ENCODE data around the gene TSEN15. TPM values are rescaled to one million over a fixed set of nuclear protein-coding genes. Genes with fewer than 3 reads are reported as not detected.
"Not testable (repeated sequence)": the region's sequence is repeated elsewhere in the genome, so short reads cannot be mapped to it uniquely, and the experiment has no call there.

The TSEN15 gene
- total and polyA plus RNA-seq, 8 donors = 11.6 to 137 (median 24.6) TPM

DNA sequence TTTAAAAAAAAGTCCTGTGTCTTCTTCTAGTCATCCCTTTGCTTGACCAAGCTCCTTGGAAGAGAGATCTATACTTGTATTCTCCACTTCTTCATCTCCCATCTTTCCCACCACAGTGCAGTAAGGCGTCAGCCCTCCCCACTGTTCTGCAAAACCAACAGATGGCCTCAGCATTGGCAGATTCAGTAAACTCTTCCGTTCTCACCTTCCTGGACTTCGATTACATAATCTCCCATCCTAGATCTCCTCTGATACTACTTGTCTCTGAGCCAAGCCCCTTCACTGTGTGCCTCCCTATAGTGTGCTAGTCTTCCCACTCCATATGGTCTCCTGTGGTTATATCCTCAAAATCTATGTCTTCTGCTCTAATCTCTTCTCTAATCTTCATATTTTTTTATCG lies 12.4 kb upstream of the TSEN15 start:
- Histone ChIP-seq H3K36me3 (no peaks in the 10 kb centered on the region), H3K4me1 (peaks cover 10 to 24% (median 21%) of the 10 kb centered on the region in 4 donors), H3K9me3 (no peaks in the 10 kb centered on the region), H3K4me3 (no peak overlapping the region), H3K27me3 (peaks cover 0 to 30% (median 15%) of the 10 kb centered on the region in 3 donors), H3K27ac (no peak overlapping the region)
- no peak for DNase-seq
- TF ChIP-seq POLR2AphosphoS5 (IDR thresholded peaks at IDR 0.05) = no peak
- no peak for TF ChIP-seq POLR2A (IDR thresholded peaks at IDR 0.05)
- TF ChIP-seq, protein P1, sequence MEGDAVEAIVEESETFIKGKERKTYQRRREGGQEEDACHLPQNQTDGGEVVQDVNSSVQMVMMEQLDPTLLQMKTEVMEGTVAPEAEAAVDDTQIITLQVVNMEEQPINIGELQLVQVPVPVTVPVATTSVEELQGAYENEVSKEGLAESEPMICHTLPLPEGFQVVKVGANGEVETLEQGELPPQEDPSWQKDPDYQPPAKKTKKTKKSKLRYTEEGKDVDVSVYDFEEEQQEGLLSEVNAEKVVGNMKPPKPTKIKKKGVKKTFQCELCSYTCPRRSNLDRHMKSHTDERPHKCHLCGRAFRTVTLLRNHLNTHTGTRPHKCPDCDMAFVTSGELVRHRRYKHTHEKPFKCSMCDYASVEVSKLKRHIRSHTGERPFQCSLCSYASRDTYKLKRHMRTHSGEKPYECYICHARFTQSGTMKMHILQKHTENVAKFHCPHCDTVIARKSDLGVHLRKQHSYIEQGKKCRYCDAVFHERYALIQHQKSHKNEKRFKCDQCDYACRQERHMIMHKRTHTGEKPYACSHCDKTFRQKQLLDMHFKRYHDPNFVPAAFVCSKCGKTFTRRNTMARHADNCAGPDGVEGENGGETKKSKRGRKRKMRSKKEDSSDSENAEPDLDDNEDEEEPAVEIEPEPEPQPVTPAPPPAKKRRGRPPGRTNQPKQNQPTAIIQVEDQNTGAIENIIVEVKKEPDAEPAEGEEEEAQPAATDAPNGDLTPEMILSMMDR (IDR thresholded peaks at IDR 0.05) = no peak
- TF ChIP-seq EP300 (IDR thresholded peaks at IDR 0.05) = no peak
- 78 to 92% (median 87%) methylated on average over 4 of the region's 4 CpGs for WGBS, 5 donors
- intact Hi-C loops (cut with DNase I; ENCODE audit: low total_unique reads) = no loop called here

DNA sequence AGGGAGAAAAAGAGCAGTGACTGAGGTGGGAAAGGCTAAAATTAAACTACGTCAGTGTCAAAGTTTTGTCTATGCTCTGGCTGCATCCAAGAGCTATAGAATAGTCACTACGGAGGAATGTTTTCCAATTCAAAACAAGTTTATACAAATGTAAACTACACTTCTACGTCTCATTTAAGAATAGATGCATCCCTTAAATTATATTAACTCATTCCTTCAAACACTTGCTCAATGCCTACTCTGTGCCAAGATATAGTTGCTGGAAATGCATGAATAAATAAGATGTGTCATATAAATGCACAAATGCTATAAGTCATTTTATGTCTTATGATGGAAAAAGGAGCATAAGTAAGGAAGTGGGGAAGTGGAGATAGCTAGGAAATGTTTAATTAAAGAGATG lies 9.8 kb upstream of the TSEN15 start:
- Histone ChIP-seq H3K4me1 (peaks cover 3 to 10% (median 9%) of the 10 kb centered on the region in 4 donors), H3K27ac (no peak overlapping the region), H3K9me3 (no peaks in the 10 kb centered on the region), H3K4me3 (no peak overlapping the region), H3K36me3 (no peaks in the 10 kb centered on the region), H3K27me3 (peaks cover 0 to 20% (median 3%) of the 10 kb centered on the region in 3 donors)
- 81 to 90% (median 84%) methylated on average over 3 of the region's 3 CpGs for WGBS, 5 donors
- intact Hi-C loops (cut with DNase I; ENCODE audit: low total_unique reads) = no loop called here
- DNase-seq = no peak
- TF ChIP-seq POLR2A (IDR thresholded peaks at IDR 0.05) = no peak
- no peak for TF ChIP-seq POLR2AphosphoS5 (IDR thresholded peaks at IDR 0.05)
- TF ChIP-seq, protein P1 (IDR thresholded peaks at IDR 0.05) = no peak
- no peak for TF ChIP-seq EP300 (IDR thresholded peaks at IDR 0.05)

DNA sequence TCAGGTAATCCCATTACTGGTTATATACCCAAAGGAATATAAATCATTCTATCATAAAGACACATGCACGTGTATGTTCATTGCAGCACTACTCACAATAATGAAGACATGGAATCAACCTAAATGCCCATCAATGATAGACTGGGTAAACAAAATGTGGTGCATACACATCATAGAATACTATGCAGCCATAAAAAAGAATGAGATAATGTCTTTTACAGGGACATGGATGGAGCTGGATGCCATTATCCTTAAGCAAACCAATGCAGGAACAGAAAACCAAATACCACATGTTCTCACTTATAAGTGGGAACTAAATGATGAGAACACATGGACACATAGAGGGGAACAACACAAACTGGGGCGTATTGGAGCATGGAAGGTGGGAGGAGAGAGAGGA lies 8.2 kb upstream of the TSEN15 start:
- H3K27ac ChIP-seq; intact Hi-C loops (cut with DNase I; ENCODE audit: low total_unique reads); H3K4me3 ChIP-seq; DNase-seq; H3K36me3 ChIP-seq; H3K4me1 ChIP-seq; H3K9me3 ChIP-seq: not testable (repeated sequence)
- H3K27me3 ChIP-seq = peaks cover 0 to 16% (median 0%) of the 10 kb centered on the region in 3 donors
- 90 to 93% (median 91%) methylated on average over 2 of the region's 2 CpGs for WGBS, 5 donors

DNA sequence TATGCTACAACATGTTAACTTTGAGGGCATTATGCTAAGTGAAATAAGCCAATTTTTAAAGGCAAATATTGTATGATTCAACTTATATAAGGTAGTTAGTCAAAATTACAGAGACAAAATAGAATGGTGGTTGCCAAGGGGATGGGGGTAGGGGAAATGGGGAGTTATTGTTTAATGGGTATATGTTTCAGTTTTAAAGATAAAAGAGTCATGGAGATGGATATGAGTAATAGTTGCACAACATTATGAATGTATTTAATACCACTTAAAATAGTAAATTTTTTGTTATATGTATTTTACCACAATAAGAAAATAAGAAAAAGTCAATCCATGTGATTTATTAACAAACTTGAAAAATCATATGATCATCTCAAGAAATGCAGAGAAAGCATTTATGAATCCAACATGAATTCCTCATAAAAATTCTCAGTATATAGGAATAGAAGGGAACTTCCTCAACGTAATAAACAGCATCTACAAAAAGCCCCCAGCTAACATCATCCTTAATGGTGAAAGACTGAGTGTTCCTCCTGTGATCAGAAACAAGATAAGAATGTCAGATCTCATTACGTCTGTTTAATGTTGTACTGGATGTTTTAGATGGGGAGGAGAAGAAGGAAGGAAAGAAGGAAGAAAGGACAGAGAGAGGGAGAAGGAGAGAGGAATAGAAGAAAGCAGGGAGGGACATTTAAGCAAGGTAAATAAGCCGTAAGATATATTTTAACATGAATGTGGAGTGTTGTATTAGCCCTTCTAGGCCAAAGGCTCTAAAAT lies 6.7 kb upstream of the TSEN15 start:
- intact Hi-C loops (cut with DNase I; ENCODE audit: low total_unique reads) = no loop called here
- no peak overlapping the region for H3K4me3 ChIP-seq
- H3K27ac ChIP-seq = no peak overlapping the region
- H3K4me1 ChIP-seq = no peaks in the 10 kb centered on the region
- no peak for DNase-seq
- no peaks in the 10 kb centered on the region for H3K9me3 ChIP-seq
- WGBS, 5 donors = 76 to 90% (median 82%) methylated on average over 3 of the region's 3 CpGs
- TF ChIP-seq POLR2A (IDR thresholded peaks at IDR 0.05) = no peak
- TF ChIP-seq EP300 (IDR thresholded peaks at IDR 0.05) = no peak
- peaks cover 0 to 7% (median 0%) of the 10 kb centered on the region in 3 donors for H3K27me3 ChIP-seq
- no peaks in the 10 kb centered on the region for H3K36me3 ChIP-seq

DNA sequence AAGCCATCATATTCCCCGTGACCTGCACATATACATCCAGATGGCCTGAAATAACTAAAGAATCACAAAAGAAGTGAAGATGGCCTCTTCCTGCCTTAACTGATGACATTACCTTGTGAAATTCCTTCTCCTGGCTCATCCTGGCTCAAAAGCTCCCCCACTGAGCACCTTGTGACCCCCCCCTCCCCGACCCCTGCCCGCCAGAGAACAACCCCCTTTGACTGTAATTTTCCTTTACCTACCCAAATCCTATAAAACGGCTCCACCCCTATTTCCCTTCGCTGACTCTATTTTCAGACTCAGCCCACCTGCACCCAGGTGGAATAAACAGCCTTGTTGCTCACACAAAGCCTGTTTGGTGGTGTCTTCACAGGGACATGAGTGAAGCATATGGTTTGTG lies 4.0 kb upstream of the TSEN15 start:
- WGBS, 5 donors = 66 to 81% (median 76%) methylated on average over 5 of the region's 5 CpGs
- H3K9me3 ChIP-seq; H3K4me3 ChIP-seq; H3K36me3 ChIP-seq; DNase-seq; intact Hi-C loops (cut with DNase I; ENCODE audit: low total_unique reads); H3K27ac ChIP-seq; H3K27me3 ChIP-seq: not testable (repeated sequence)
- H3K4me1 ChIP-seq = peaks cover 6 to 14% (median 11%) of the 10 kb centered on the region in 4 donors

GRCh38 chr1:184048561-184049240 lies 2.8 kb upstream of the TSEN15 start:
- no peak for TF ChIP-seq POLR2AphosphoS5 (IDR thresholded peaks at IDR 0.05)
- TF ChIP-seq, protein P1 (IDR thresholded peaks at IDR 0.05) = no peak
- TF ChIP-seq POLR2A (IDR thresholded peaks at IDR 0.05) = no peak
- TF ChIP-seq EP300 (IDR thresholded peaks at IDR 0.05) = no peak
- Histone ChIP-seq H3K27ac (no peak overlapping the region), H3K4me3 (no peak overlapping the region), H3K4me1 (peaks cover 14 to 25% (median 22%) of the 10 kb centered on the region in 4 donors), H3K36me3 (no peaks in the 10 kb centered on the region), H3K27me3 (no peaks in the 10 kb centered on the region), H3K9me3 (no peaks in the 10 kb centered on the region)
- intact Hi-C loops (cut with DNase I; ENCODE audit: low total_unique reads) = no loop called here
- 57 to 77% (median 66%) methylated on average over 4 of the region's 4 CpGs for WGBS, 5 donors
- DNase-seq = no peak
